Testis (tissue), 2 donors: ENCODE data around the gene HPCA.

ENCODE experiments used
- POLR2A ChIP-seq: fragments of 450-650 bp; IDR thresholded peaks from one replicate; pipeline ENCODE4 v1.6.1; 2017; ENCODE audit warnings: antibody characterized with exemption, mild to moderate bottlenecking, moderate library complexity
- TF ChIP-seq, protein P1 (sequence below), 3 experiments: fragments of 450-650 bp in 2 of 3; fragments of 200-600 bp in 1 of 3; sonication (generic) in 1 of 3; IDR thresholded peaks; one replicate each; pipeline ENCODE4 v1.5.1; 2016 to 2019; ENCODE audit warnings: antibody characterized with exemption in 3 of 3, mild to moderate bottlenecking in 2 of 3, moderate library complexity in 1 of 3

DNA sequence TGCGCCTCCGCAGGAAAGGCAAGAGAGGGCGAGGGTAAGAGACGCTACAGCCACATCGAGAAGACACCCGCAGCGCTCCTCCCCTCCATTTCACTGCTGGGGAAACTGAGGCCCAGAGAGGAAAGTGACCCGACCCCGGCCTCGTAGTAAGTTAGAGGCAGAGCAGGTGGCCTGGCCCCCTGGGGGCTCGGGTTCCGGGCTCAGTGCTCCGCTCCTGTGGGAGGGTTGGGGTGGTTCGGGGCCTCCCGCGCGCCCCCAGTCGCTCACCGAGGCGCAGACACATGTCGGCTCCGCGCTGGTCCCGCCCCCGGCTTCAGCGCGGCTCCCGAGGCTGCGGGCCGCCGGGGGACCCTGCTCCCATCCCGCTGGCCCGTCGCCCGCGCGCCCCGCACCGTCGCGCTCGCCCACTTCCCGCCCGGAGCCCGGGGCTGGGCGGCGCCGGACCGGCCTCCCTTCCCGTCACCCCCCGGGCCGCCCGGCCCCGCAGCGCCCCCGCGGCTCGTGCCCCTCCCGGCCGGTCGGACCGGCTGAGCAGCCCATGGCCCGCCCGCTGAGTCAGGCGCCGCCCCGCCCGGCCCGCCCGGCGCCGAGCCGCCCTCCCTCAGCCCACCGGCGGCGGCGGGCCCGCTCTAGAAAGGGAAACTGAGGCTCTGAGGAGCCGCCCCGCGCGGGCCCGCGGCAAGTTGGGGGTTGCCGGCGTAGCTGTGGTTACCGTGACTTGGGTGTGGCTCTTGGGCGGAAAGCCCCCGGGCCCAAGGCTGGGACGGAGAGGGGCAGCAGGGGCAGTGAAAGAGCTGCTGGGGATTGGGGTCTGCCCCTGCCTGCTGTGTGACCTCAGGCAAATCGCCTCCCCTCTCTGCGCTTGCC is 14.9 kb downstream of the HPCA start, which contains the start of gene TMEM54:
- TF ChIP-seq, protein P1, sequence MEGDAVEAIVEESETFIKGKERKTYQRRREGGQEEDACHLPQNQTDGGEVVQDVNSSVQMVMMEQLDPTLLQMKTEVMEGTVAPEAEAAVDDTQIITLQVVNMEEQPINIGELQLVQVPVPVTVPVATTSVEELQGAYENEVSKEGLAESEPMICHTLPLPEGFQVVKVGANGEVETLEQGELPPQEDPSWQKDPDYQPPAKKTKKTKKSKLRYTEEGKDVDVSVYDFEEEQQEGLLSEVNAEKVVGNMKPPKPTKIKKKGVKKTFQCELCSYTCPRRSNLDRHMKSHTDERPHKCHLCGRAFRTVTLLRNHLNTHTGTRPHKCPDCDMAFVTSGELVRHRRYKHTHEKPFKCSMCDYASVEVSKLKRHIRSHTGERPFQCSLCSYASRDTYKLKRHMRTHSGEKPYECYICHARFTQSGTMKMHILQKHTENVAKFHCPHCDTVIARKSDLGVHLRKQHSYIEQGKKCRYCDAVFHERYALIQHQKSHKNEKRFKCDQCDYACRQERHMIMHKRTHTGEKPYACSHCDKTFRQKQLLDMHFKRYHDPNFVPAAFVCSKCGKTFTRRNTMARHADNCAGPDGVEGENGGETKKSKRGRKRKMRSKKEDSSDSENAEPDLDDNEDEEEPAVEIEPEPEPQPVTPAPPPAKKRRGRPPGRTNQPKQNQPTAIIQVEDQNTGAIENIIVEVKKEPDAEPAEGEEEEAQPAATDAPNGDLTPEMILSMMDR (IDR thresholded peaks at IDR 0.05), result no peak
- no peak for TF ChIP-seq POLR2A
